ENCODE measurements around the gene EME2. TPM values are rescaled to one million over a fixed set of nuclear protein-coding genes. Genes with fewer than 3 reads are reported as not detected.
A peak's percentile ranks its signal among the peaks of the same experiment; 100 is the strongest.
"Not testable (repeated sequence)": the region's sequence is repeated elsewhere in the genome, so short reads cannot be mapped to it uniquely, and the experiment has no call there.

Gene EME2
- 7.2 TPM for total RNA-seq (ENCODE audit: insufficient read depth, low replicate concordance)

- no peak for DNase-seq (ENCODE audit: low spot score)
Measured at GRCh38 chr16:1772362-1772907, at the start of gene EME2. Gene EME2, plus strand, starts transcription at chr16:1772810. Its CDS starts 418 bp downstream, at chr16:1773228.

GRCh38 chr16:1723450-1724147 lies 49.0 kb upstream of the EME2 start:
- peak; percentile 24 for DNase-seq (ENCODE audit: low spot score)

GRCh38 chr16:1724491-1724890 lies 48.1 kb upstream of the EME2 start:
- no peak for DNase-seq (ENCODE audit: low spot score)

- no peak for DNase-seq (ENCODE audit: low spot score)
Measured at GRCh38 chr16:1726661-1727502, 45.7 kb upstream of the EME2 start.

- no peak for DNase-seq (ENCODE audit: low spot score)
Measured at GRCh38 chr16:1727651-1728624, 44.7 kb upstream of the EME2 start.

- no peak for DNase-seq (ENCODE audit: low spot score)
Measured at GRCh38 chr16:1729026-1729425, 43.6 kb upstream of the EME2 start.

GRCh38 chr16:1729445-1729844 lies 43.2 kb upstream of the EME2 start:
- no peak for DNase-seq (ENCODE audit: low spot score)

GRCh38 chr16:1731073-1731472 lies 41.5 kb upstream of the EME2 start:
- DNase-seq (ENCODE audit: low spot score): no peak

GRCh38 chr16:1731603-1732002 lies 41.0 kb upstream of the EME2 start:
- DNase-seq (ENCODE audit: low spot score): no peak

GRCh38 chr16:1732071-1732470 lies 40.5 kb upstream of the EME2 start:
- no peak for DNase-seq (ENCODE audit: low spot score)

GRCh38 chr16:1732551-1732987 lies 40.0 kb upstream of the EME2 start:
- DNase-seq (ENCODE audit: low spot score): not testable (repeated sequence)

GRCh38 chr16:1734123-1734522 lies 38.5 kb upstream of the EME2 start:
- DNase-seq (ENCODE audit: low spot score): no peak

- DNase-seq (ENCODE audit: low spot score): no peak
Measured at GRCh38 chr16:1734816-1735215, 37.8 kb upstream of the EME2 start.

- DNase-seq (ENCODE audit: low spot score): no peak
Measured at GRCh38 chr16:1740234-1740633, 32.4 kb upstream of the EME2 start.

- no peak for DNase-seq (ENCODE audit: low spot score)
Measured at GRCh38 chr16:1740781-1741490, 31.7 kb upstream of the EME2 start.

GRCh38 chr16:1741553-1742165 lies 31.0 kb upstream of the EME2 start:
- no peak for DNase-seq (ENCODE audit: low spot score)

GRCh38 chr16:1743376-1744337 lies 29.0 kb upstream of the EME2 start:
- no peak for DNase-seq (ENCODE audit: low spot score)

GRCh38 chr16:1744338-1744840 lies 28.2 kb upstream of the EME2 start:
- no peak for DNase-seq (ENCODE audit: low spot score)

Measured in umbilical cord (tissue), 2 donors.